NCI-H69 (cell line): ENCODE measurements around the gene ADAM30.

Experiments
- DNase-seq: peaks from one replicate; lab custom pipeline; 2025; lab: John Stamatoyannopoulos, UW

The ADAM30 gene

GRCh38 chr1:119896303-119896702 lies at the start of gene ADAM30:
ADAM30 (minus strand) TSS chr1:119896515; CDS start chr1:119896336, 179 bp downstream.
- DNase-seq: no peak

DNA sequence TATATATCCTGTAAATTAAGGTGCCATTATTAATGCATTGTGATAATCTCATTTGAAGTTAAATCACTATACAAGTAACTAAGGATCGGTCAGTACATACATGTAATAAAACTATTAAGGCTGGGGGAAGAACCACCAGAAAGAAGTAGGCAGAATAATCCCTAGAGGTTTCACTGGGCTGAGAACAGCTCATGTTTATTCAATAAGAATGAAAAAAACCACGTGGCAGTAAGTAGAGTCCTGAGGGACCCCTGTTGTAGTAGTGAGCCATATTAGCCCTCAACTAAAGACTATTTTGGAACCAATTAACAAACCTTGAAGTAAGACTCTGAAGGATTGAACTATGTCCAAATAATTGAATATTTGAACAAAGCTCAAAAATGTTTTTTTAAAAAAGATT lies 46.9 kb upstream of the ADAM30 start:
- no peak for DNase-seq

DNA sequence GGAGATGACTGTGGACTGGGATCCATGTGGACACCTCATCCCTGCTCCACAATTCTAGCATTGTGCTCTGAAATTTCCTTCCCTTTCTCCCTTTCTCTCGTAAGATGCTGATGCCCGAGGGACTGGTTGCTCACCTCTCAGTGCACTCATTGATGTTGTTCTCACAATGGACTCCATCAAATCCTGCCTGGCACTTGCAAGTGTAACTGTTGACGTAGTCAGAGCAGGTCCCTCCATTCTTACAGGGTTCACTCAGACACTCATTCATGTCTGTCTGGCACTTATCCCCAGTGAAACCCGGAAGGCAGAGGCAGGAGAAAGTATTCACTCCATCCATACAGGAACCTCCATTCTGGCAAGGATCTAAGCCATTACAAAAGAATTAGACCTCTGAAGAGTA lies 45.1 kb upstream of the ADAM30 start:
- DNase-seq: no peak

DNA sequence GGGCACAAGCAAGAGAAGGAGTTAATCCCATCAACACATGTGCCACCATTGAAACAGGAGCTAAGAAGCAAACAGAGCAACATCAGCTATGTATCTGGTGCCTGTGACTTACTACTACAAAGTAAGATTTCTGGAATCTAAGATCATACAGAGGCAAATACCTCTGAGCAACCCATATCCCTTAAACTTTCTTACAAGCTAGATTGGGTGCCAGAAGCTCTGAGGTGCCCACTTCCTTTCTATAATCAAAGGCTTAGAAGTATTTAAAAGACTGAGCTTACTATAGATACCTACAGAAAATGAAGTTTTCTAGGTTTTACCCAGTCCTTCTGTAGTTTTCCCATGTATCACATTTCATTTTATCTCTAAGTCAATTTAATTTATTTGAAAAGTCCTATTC lies 44.4 kb upstream of the ADAM30 start:
- no peak for DNase-seq

DNA sequence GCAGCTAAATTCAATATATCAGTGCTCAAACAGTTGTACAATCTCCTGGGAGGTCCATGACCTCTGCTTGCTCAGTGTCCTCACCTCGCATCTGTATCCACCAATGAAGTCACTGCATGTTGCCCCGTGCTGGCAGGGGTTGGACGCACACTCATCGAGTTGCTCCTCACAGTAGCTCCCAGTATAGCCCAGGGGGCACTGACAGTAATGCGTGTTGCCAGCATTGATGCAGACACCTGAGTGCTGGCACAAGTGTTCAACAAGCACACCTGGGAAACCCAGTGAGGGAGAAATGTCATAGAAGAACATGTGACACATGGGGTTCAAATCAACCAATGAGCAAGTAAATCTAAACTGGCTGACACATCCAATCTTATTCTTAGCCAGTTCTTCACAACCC lies 40.9 kb upstream of the ADAM30 start:
- DNase-seq: no peak

DNA sequence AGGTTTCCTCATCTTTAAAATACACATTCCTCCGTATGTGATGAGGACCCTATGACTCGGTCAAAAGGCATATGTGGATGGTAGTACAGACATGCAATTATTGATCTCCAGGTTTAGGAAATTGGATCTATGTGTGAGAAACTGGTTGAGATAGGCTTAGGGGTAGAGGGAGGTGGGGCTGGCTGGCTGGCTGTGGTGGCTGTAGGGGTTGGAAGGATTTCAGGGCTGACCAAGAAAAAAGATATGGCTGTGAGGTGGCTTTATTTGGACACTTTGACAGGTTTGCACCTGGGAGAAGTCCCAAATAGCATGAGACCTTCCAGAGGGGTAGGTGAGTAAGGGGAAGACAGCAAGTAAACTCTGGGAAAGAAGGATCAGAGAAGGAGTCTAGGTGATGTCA lies 39.6 kb upstream of the ADAM30 start:
- DNase-seq: no peak

DNA sequence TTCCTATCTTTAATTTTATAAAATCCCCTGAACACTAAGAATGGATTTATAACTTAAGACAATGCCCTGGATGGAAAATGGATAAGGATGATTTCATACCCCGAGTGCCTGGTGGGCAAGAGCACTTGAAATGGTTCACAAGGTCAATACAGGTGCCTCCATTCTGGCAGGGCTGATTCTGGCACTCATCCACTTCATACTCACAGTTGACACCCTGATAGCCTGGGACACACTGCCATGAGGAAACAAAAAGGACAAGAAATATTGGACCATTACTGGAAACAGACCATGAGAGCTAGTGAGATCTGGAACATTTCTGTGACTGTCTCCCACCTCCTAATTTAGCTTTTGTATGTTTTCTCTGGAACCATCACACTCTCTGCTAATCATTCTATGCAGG lies 39.1 kb upstream of the ADAM30 start:
- no peak for DNase-seq

DNA sequence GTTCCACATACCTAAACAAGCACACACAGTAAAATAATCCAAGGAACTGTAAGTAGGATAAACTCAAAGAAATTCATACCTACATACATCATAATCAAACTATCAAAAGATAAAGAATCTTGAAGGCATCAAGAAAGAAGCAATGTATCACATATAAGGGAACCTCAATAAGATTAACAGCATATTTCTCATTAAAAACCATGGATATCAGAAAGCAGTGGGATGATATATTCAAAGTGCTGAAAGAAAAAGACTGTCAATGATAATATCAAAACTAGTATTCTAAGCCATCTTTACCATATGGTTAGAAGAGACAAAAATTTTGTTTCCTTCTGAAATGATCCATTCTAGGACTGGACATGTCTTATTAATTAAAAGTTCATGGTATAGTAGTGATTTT lies 37.1 kb upstream of the ADAM30 start:
- no peak for DNase-seq

- peak; percentile 82 for DNase-seq
Observed at GRCh38 chr1:119929643-119930315, 33.5 kb upstream of the ADAM30 start.

DNA sequence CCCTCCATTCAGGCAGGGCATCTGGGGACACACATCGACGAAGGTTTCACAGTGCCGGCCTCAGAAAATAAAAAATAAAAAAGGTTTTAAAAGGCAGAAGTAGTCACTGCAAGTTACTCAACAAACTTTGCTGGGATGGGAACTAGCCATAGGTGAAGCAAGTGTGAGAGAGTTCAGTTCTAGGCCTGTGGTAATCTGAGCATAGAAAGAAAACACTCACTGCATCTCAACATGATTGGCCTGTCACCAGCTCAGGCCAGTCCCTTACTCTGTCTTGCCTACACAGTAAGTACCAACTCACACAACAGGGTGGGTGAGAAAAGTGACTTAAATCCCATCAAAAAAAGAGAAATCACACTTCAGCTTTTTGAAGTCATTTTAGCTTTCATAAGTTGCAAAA lies 30.2 kb upstream of the ADAM30 start:
- no peak for DNase-seq

DNA sequence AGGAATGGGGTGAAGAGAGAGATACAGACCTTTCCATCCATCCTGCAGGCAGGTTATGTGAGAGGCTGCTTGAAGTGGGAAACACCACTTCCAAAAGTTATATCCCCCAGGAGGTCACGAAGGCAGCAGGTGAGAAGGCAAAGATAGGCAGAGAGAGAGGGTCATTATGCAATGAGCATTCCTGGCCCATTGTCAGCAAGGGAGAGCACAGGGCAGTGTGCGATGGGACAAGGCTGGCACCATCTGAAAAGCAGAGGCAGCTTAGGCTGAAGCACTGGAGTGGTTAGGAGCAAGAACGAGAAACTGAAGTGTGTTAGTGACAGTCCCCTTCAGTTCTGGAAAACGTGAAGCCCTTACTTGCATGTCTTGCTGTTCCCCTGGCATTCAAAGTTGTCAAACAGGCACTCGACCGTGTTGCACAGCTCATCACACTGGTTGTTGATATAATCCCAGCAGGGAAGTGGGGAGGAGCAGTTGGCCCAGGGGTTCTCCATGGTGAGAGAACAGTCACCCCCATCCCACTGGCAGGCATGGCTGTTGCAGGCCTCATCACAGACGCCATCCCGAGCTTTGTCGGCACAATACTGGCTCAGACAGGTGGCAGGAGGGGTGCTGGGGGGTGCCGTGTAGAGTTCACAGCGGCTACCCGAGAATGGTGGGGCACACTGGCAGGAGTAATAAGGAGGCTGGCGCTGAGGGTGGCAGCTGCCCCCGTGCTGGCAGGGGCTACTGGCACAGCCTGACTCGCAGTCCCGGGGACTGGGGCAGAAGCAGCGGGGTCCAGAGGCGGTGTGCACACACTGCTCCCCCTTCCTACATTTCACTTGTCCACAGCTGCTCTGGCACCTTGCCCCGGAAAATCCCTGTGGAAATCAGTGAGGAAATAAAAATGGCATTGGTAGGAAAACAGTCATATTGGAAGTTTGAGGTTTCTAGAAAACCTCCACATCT lies 28.9 kb upstream of the ADAM30 start:
- DNase-seq: no peak

DNA sequence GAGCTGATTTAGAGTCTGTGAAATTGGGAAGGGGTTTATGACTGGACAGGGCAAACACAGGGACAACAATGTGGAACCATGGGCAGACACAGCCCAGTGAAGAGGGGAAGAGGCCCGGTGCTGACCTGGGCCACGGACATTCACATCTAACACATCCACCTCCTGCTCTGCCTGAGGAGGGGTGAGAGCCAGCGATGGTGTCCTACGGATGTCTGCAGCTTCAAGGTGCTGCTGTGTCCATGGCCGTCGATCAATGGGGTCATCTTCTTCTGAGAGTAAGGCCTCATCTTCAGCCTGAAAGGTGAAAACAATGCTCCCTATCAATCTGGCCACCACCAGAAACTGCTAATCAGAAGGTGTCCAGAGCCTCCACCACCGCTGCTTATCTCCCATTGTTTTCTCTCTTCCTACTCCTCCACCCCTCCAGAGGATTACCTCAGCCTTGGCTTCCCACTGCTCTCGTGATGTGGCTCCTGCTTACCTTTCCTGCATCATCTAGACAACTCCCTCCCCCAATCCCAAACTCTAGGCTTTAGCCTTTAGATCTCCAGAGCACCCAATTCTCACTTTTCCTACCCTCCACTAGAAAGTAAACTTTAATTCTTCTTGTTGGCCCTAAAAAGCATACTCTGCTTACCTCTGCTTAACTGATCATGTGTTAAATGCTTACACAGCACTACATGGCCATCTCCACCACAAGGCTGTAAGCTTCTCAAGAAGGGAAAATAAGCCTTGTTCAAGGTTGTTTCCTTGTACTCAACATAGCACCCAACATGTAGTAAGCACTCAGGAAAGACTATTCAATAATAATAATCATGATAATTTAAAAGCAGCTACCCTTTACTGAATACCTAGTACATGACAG lies 24.0 kb upstream of the ADAM30 start:
- no peak for DNase-seq

- DNase-seq: no peak
Observed at GRCh38 chr1:119919241-119919640, 22.9 kb upstream of the ADAM30 start.

- no peak for DNase-seq
Observed at GRCh38 chr1:119918301-119918700, 22.0 kb upstream of the ADAM30 start.

- DNase-seq: no peak
Observed at GRCh38 chr1:119917304-119918055, 21.2 kb upstream of the ADAM30 start.

GRCh38 chr1:119915517-119915916 lies 19.2 kb upstream of the ADAM30 start:
- DNase-seq: no peak

- DNase-seq: no peak
Observed at GRCh38 chr1:119914071-119914470, 17.8 kb upstream of the ADAM30 start.

DNA sequence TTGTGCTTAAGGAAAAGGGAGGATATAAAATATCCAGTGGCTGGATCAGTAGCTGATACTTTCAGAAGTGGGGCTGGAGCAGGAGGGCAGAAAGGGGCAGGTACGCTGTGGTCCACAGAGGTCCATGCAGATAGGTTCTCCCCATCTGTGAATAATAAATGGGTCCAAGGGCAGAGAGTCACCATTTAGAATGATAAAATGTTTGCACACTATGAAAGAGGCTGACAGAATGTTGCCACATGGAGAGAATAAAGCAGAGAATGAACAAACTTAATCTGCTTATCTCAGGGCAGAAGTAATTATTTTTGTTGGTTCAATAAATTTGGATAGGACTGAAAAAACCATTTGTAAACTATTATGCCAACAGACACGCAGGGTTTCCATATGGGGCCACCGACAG lies 16.6 kb upstream of the ADAM30 start:
- DNase-seq: no peak

DNA sequence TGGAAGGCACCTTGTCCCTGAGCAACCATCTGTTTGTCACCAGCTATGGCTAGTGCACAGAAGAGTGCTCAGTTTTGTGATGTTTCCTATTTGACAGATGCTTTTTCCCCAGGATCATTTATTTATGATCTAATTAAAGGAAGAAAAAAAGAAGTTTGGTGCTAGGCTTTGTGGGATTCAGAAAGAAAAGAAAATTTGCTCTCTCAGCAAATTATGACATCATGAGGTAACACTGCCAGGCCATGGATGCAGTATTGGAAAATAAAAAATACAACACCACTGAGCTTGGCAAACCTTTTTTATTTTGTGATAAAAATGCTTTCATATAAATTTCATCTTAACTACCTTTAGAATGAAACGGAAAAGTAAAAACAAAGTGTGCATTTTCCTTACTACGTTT lies 15.5 kb upstream of the ADAM30 start:
- DNase-seq: no peak

- no peak for DNase-seq
Observed at GRCh38 chr1:119910618-119911017, 14.3 kb upstream of the ADAM30 start.

GRCh38 chr1:119909890-119910596 lies 13.7 kb upstream of the ADAM30 start:
- no peak for DNase-seq
